Measurements from ENCODE around the gene ZDHHC22. TPM values are rescaled to one million over a fixed set of nuclear protein-coding genes. Genes with fewer than 3 reads are reported as not detected.

ZDHHC22 gene
- total and polyA plus RNA-seq, 2 experiments from 2014 or later = 17.6 to 32.1 TPM

GRCh38 chr14:77104393-77104792 is 37.2 kb downstream of the ZDHHC22 start (continued):
- TF ChIP-seq ZNF462 (CRISPR knock-in tag; IDR thresholded peaks at IDR 0.05) (no peak), STAT1 (IDR thresholded peaks at IDR 0.05; ENCODE audit: unreplicated experiment) (no peak), JUNB (IDR thresholded peaks at IDR 0.05; ENCODE audit: unreplicated experiment) (no peak), ETS1 (IDR thresholded peaks at IDR 0.05) (no peak), NANOG (IDR thresholded peaks at IDR 0.05; ENCODE audit: borderline replicate concordance) (no peak), POLR2AphosphoS5 (IDR thresholded peaks at IDR 0.05; ENCODE audit: low read depth) (no peak), ZNF331 (CRISPR knock-in tag; IDR thresholded peaks at IDR 0.05; ENCODE audit: low read depth) (no peak)

GRCh38 chr14:77103951-77104350 is 37.6 kb downstream of the ZDHHC22 start:
- Histone ChIP-seq H2AFZ (no peak overlapping the region), H3K4me3 (no peak overlapping the region), H3K4me2 (no peak overlapping the region), H3K79me2 (replicated peaks; ENCODE audit: insufficient read depth) (peaks cover 67% of the 10 kb centered on the region), H3K36me3 (ENCODE audit: insufficient read depth) (no peaks in the 10 kb centered on the region), H3F3A (replicated peaks; ENCODE audit: low read depth) (no peaks in the 10 kb centered on the region; the same call in 1 of the 2 replicates), H3K27ac (ENCODE audit: low read depth) (no peak overlapping the region), H4K20me1 (replicated peaks; ENCODE audit: insufficient read depth) (peaks cover 3% of the 10 kb centered on the region; the same call in 1 of the 2 replicates), H3K9me2 (ENCODE audit: insufficient read depth) (no peaks in the 10 kb centered on the region), H3K4me1 (ENCODE audit: insufficient read depth) (peaks cover 37% of the 10 kb centered on the region), H3K27me3 (ENCODE audit: insufficient read depth) (no peaks in the 10 kb centered on the region)
- ATAC-seq (no peak), DNase-seq (ENCODE audit: low spot score) (no peak)
- no peak overlapping the region for H3K4me3 Mint-ChIP-seq
- H3K36me3 Mint-ChIP-seq (ENCODE audit: low read depth) = peaks cover 24% of the 10 kb centered on the region
- H3K4me1 Mint-ChIP-seq = peaks cover 58% of the 10 kb centered on the region
- no peak overlapping the region for H3K27ac Mint-ChIP-seq
- H3K9me3 Mint-ChIP-seq = no peaks in the 10 kb centered on the region
- no peaks in the 10 kb centered on the region for H3K27me3 Mint-ChIP-seq (ENCODE audit: insufficient read depth, low read depth, poor library complexity)
- TF ChIP-seq ZNF114 (CRISPR knock-in tag; IDR thresholded peaks at IDR 0.05) (no peak), EZH2phosphoT487 (IDR thresholded peaks at IDR 0.05; ENCODE audit: unreplicated experiment) (no peak), ZNF331 (CRISPR knock-in tag; IDR thresholded peaks at IDR 0.05; ENCODE audit: low read depth) (no peak), POLR2AphosphoS5 (IDR thresholded peaks at IDR 0.05; ENCODE audit: low read depth) (no peak), ETS1 (IDR thresholded peaks at IDR 0.05) (no peak)
